HG03460 (cell line): ENCODE results near the gene ZNF518A.

Source experiments
- ATAC-seq: cut with Tn5 transposase; IDR thresholded peaks from one replicate; pipeline ENCODE4 v1.9.1; 2021; ENCODE audit not compliant: unreplicated experiment

The ZNF518A gene

GRCh38 chr10:96129387-96130325, at the start of gene ZNF518A:
Gene ZNF518A (plus strand): TSS chr10:96130297. CDS start chr10:96156323, 26,026 bp downstream.
- ATAC-seq: peak; percentile 82

GRCh38 chr10:96082153-96082552, 47.9 kb upstream of the ZNF518A start:
- ATAC-seq: no peak

- ATAC-seq: no peak
Measured at GRCh38 chr10:96082748-96083147, 47.3 kb upstream of the ZNF518A start.

GRCh38 chr10:96089116-96089515, 41.0 kb upstream of the ZNF518A start:
- no peak for ATAC-seq

- ATAC-seq: peak; percentile 93
Measured at GRCh38 chr10:96089670-96090462, 40.2 kb upstream of the ZNF518A start.

GRCh38 chr10:96090463-96090800, 39.7 kb upstream of the ZNF518A start:
- ATAC-seq: no peak

- no peak for ATAC-seq
Measured at GRCh38 chr10:96092999-96093767, 36.9 kb upstream of the ZNF518A start.

- ATAC-seq: no peak
Measured at GRCh38 chr10:96093948-96094347, 36.1 kb upstream of the ZNF518A start.

- ATAC-seq: no peak
Measured at GRCh38 chr10:96096958-96097357, 33.1 kb upstream of the ZNF518A start.

- ATAC-seq: no peak
Measured at GRCh38 chr10:96097865-96098264, 32.2 kb upstream of the ZNF518A start.

GRCh38 chr10:96107623-96108038, 22.5 kb upstream of the ZNF518A start:
- no peak for ATAC-seq

- ATAC-seq: no peak
Measured at GRCh38 chr10:96112531-96112930, 17.6 kb upstream of the ZNF518A start.

GRCh38 chr10:96118604-96119450, 11.3 kb upstream of the ZNF518A start:
- no peak for ATAC-seq

- ATAC-seq: no peak
Measured at GRCh38 chr10:96122824-96123223, 7.3 kb upstream of the ZNF518A start.

- no peak for ATAC-seq
Measured at GRCh38 chr10:96124230-96125141, 5.6 kb upstream of the ZNF518A start.

GRCh38 chr10:96125142-96125515, 5.0 kb upstream of the ZNF518A start:
- ATAC-seq: no peak

- peak; percentile 71 for ATAC-seq
Measured at GRCh38 chr10:96130326-96130995, 364 bp downstream of the ZNF518A start.

GRCh38 chr10:96131621-96132020, 1.5 kb downstream of the ZNF518A start:
- no peak for ATAC-seq

GRCh38 chr10:96133135-96133534, 3.0 kb downstream of the ZNF518A start:
- ATAC-seq: no peak
